Brain microvascular endothelial cell (primary cell): ENCODE results near the gene ST7.

Source experiments
- DNase-seq: peaks from one replicate; pipeline ENCODE4 v3.0.0-alpha.2; 2020
- H3K27ac ChIP-seq: fragments of 250-450 bp; sonication (Bioruptor Pico); 2 replicates; pipeline ENCODE4 v1.5.1; 2020; ENCODE audit warnings: mild to moderate bottlenecking, moderate library complexity
- H3K27me3 ChIP-seq: fragments of 250-450 bp; sonication (Bioruptor Pico); replicated peaks from 2 replicates; pipeline ENCODE4 v1.5.1; 2020; ENCODE audit warnings: mild to moderate bottlenecking
- H3K36me3 ChIP-seq: fragments of 250-450 bp; sonication (Bioruptor Pico); replicated peaks from 2 replicates; pipeline ENCODE4 v1.5.1; 2020; ENCODE audit warnings: mild to moderate bottlenecking
- H3K4me3 ChIP-seq: 2 replicates; pipeline ENCODE4 v1.5.1; 2011; ENCODE audit warnings: low read depth, mild to moderate bottlenecking, control low read depth, low read length, moderate library complexity
- CTCF ChIP-seq: IDR thresholded peaks from 2 replicates; pipeline ENCODE4 v1.5.1; 2011; ENCODE audit warnings: low read depth, mild to moderate bottlenecking, moderate library complexity, low read length, control low read depth, inconsistent platforms; ENCODE audit errors: missing control alignments
- in situ Hi-C: cut with HindIII; loops from 2 replicates; pipeline ENCODE4 v1.10.0; 2017; ENCODE audit warnings: low sequenced_read_pairs, low pct_ligation_motif_present

ST7 gene

GRCh38 chr7:116984917-116985316 is 31.6 kb downstream of the ST7 start:
- H3K4me3 ChIP-seq, result no peak overlapping the region
- in situ Hi-C loops, result no loop called here
- peak; percentile 48 for TF ChIP-seq CTCF
- H3K36me3 ChIP-seq, result no peaks in the 10 kb centered on the region
- DNase-seq, result no peak
- no peaks in the 10 kb centered on the region for H3K27me3 ChIP-seq
- no peak overlapping the region for H3K27ac ChIP-seq

GRCh38 chr7:116985575-116985974 is 32.3 kb downstream of the ST7 start:
- no peaks in the 10 kb centered on the region for H3K36me3 ChIP-seq
- H3K4me3 ChIP-seq, result no peak overlapping the region
- H3K27me3 ChIP-seq, result no peaks in the 10 kb centered on the region
- in situ Hi-C loops, result no loop called here
- no peak for TF ChIP-seq CTCF
- DNase-seq, result no peak
- H3K27ac ChIP-seq, result no peak overlapping the region

GRCh38 chr7:116986611-116987565 is 33.6 kb downstream of the ST7 start:
- TF ChIP-seq CTCF, result no peak
- Histone ChIP-seq H3K27ac (no peak overlapping the region), H3K27me3 (no peaks in the 10 kb centered on the region), H3K4me3 (no peak overlapping the region), H3K36me3 (no peaks in the 10 kb centered on the region)
- DNase-seq, result no peak
- in situ Hi-C loops, result no loop called here

GRCh38 chr7:116988363-116988989 is 35.2 kb downstream of the ST7 start:
- Histone ChIP-seq H3K27me3 (no peaks in the 10 kb centered on the region), H3K36me3 (no peaks in the 10 kb centered on the region), H3K27ac (no peak overlapping the region), H3K4me3 (no peak overlapping the region)
- TF ChIP-seq CTCF, result peak; percentile 20
- DNase-seq, result no peak
- in situ Hi-C loops, result no loop called here

- H3K27ac ChIP-seq, result no peak overlapping the region
Observed at GRCh38 chr7:116990056-116990455, 36.8 kb downstream of the ST7 start.

More at GRCh38 chr7:116990056-116990455, 36.8 kb downstream of the ST7 start:
- DNase-seq, result no peak
- H3K36me3 ChIP-seq, result no peaks in the 10 kb centered on the region
- no peaks in the 10 kb centered on the region for H3K27me3 ChIP-seq
- no peak overlapping the region for H3K4me3 ChIP-seq
- TF ChIP-seq CTCF, result no peak
- in situ Hi-C loops, result no loop called here
